ENCODE data around the gene KDM6A.

KDM6A gene

DNA sequence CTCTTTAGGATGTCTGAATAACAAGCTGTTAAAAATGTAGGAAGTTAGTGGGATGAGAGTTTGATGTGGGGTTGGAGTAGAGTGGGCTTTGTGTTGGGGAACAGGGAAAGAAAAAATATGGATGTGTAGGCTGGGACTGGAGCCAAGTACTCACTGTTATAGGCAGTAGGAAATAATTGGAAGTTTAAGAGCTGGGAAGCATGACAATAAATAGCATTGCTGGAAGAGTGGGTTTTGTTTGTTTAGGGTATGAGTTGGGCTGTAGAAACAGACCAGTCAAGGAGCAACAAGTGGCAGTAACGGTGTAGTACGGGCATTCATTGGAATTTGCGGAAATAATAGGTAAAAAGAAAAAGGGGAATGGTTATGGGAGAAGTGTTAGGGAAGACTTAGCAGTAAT lies 81.6 kb downstream of the KDM6A start:
- Mint-ChIP-seq H3K4me1 (peaks cover 45% of the 10 kb centered on the region), H3K9me3 (no peaks in the 10 kb centered on the region), H3K36me3 (no peaks in the 10 kb centered on the region), H3K27me3 (no peaks in the 10 kb centered on the region), H3K27ac (no peak overlapping the region), H3K4me3 (no peak overlapping the region)
- no peak for ATAC-seq

DNA sequence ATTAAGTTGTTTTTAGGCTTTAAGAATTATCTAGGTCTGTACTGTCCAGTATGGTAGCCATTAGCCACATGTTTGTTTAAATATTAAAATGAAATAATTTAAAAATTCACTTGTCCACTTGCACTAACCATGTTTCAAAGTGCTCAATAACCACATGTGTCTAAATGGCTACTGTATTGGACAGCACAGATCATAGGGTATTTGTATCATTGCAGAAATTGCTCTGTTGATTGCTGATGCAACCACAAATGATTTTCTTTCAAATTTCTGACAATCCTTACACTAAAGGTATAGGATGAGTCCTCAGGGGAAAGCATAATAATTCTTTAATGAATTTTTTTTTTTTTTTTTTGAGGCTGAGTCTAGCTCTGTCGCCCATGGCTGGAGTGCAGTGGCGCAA lies 84.9 kb downstream of the KDM6A start:
- Mint-ChIP-seq H3K27me3 (no peaks in the 10 kb centered on the region), H3K4me3 (no peak overlapping the region), H3K27ac (no peak overlapping the region), H3K9me3 (no peaks in the 10 kb centered on the region), H3K36me3 (no peaks in the 10 kb centered on the region), H3K4me1 (peaks cover 38% of the 10 kb centered on the region)
- no peak for ATAC-seq

DNA sequence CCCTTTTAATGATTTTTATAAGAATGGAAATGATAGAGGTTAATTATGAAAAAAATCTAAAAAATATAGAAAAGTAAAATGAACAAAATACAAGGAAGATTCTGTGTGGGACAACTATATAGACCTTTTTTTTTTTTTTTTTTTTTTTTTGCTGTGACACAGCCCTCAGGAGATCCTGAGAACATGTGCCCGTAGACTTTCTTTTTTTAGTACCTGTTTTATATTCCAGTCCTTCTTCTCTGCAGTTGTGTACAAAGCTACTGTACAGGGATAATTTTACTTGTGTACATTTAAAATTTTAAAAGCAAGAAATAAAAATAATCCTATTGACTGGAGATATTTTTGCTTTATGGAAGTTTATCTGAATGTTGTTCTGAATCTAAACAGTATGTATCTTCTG lies 85.5 kb downstream of the KDM6A start:
- H3K4me1 Mint-ChIP-seq: peaks cover 38% of the 10 kb centered on the region

DNA sequence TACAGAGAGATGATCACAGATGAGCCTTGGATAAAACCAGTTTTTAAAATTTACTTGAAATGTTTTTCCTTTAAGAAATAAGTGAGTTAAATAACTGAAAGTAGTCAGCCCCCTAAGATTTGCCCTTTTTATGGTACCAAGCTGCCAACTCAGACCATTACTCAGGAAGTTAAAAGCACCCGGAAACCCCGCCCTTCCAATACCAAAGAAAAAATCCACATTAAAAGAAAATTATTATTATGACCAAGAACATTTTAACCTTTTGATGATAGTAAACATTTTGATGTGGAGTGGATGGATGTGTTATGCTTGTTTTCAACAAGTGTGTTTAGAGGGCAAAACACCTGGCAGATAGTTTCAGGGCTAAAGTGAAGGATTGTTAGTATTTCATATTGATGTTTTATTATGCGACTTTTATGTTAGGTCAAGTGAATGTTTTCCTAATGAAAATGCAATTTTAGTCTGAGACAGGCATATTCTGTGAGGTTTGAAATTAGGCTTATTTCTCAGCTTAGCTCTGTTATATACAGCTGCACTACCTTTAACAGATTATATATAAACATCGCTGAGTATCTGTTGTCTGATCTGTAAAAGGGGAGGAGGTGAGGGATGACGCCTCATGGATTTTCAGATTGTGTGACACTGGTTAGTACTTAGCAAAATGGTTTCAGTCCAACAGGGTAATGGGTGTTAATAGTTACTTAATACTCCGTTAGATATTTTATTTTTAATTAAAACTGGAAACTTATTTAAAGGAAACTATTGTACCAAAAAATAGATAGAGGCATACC lies 89.0 kb downstream of the KDM6A start:
- no peaks in the 10 kb centered on the region for H3K27me3 Mint-ChIP-seq
- H3K4me1 Mint-ChIP-seq: peaks cover 27% of the 10 kb centered on the region
- peaks cover 3% of the 10 kb centered on the region for H3K9me3 Mint-ChIP-seq
- no peak overlapping the region for H3K4me3 Mint-ChIP-seq
- ATAC-seq: no peak
- H3K27ac Mint-ChIP-seq: no peak overlapping the region
- peaks cover 24% of the 10 kb centered on the region for H3K36me3 Mint-ChIP-seq

More for the DNA sequence above, 85.5 kb downstream of the KDM6A start:
- no peak for ATAC-seq
- Mint-ChIP-seq H3K36me3 (peaks cover 6% of the 10 kb centered on the region), H3K9me3 (no peaks in the 10 kb centered on the region), H3K27me3 (no peaks in the 10 kb centered on the region), H3K27ac (no peak overlapping the region), H3K4me3 (no peak overlapping the region)

DNA sequence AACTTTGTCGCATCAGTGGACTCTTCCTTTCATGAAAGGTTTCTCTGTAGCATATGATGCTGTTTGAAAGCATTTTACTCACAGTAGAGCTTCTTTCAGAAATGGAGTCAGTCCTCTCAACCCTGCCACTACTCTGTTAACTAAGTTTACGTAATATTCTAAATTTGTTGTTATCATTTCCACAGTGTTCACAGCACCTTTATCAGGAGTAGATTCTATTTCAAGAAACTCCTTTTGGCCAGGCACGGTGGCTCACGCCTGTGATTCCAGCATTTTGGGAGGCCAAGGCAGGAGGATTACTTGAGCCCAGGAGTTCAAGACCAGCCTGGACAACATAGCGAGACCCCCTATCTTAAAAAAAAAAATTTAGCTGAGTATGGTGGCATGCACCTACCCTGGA lies 90.0 kb downstream of the KDM6A start:
- Mint-ChIP-seq H3K27ac (no peak overlapping the region), H3K4me3 (no peak overlapping the region), H3K4me1 (peaks cover 36% of the 10 kb centered on the region), H3K27me3 (no peaks in the 10 kb centered on the region), H3K9me3 (peaks cover 5% of the 10 kb centered on the region), H3K36me3 (peaks cover 28% of the 10 kb centered on the region)
- no peak for ATAC-seq

DNA sequence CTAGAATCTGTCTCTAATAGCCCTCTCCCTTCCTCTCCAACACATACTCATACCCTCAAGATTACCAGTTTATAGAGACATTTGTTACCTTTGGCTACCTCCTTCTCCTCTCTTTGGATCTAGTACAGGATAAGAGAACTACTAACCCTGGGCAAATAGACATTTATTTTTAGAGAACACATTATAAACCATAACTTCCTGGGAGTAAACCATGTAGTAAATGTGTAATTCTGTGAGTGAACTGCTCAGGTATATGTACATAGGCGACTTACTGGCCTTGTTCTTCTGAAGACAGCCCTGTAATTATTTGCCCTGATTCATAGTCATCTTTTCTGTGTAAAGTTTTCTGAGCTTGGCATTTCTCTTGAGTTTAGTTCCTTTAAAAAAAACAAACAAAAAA lies 94.2 kb downstream of the KDM6A start:
- Mint-ChIP-seq H3K4me1 (peaks cover 25% of the 10 kb centered on the region), H3K36me3 (peaks cover 36% of the 10 kb centered on the region), H3K4me3 (no peak overlapping the region), H3K27me3 (no peaks in the 10 kb centered on the region), H3K9me3 (peaks cover 5% of the 10 kb centered on the region), H3K27ac (no peak overlapping the region)
- ATAC-seq: no peak

DNA sequence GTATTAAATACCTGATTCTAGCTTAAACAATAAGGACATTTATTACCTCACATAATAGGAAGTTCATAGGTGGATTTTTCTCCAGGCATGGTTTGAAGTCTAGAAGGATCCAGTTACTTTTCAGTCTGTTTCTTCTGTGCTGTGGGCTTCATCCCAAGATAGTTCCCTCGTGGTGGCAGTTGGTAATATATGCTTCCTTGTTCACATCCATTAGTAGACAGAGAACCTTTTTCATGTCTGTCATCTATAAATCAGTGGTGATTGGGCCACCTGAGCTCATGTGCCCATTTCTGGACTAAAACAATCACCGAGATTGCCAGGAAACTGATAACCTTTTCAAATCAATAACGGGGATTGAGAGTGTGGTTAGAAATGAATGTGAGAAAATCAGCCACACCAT lies 97.7 kb downstream of the KDM6A start:
- no peak overlapping the region for H3K4me3 Mint-ChIP-seq
- peaks cover 32% of the 10 kb centered on the region for H3K4me1 Mint-ChIP-seq

DNA sequence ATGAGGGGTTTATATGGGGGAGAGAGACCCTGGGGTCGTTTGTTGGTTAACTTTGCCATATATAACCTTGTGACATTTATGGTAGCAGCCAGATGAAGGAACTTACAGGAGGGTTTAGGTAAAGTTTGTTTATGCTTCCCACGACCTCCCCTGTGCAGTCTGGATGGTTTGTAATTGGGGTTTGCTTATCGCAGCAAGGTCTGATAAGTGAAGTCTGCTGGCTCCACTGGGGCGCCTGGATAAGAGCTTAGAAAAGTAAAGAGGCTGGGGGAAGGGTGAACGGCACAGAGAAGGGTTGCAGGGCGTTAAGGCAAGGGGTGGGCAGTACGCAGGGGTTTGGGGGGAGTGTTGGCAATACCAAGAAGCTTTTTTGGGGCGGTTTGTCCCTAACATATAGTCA lies 98.7 kb downstream of the KDM6A start:
- Mint-ChIP-seq H3K4me1 (peaks cover 27% of the 10 kb centered on the region), H3K9me3 (peaks cover 5% of the 10 kb centered on the region), H3K36me3 (peaks cover 45% of the 10 kb centered on the region), H3K27me3 (no peaks in the 10 kb centered on the region), H3K27ac (no peak overlapping the region), H3K4me3 (no peak overlapping the region)
- no peak for ATAC-seq

More for the DNA sequence above, 97.7 kb downstream of the KDM6A start:
- no peak for ATAC-seq
- H3K27ac Mint-ChIP-seq: no peak overlapping the region
- H3K36me3 Mint-ChIP-seq: peaks cover 46% of the 10 kb centered on the region
- peaks cover 7% of the 10 kb centered on the region for H3K9me3 Mint-ChIP-seq
- no peaks in the 10 kb centered on the region for H3K27me3 Mint-ChIP-seq

DNA sequence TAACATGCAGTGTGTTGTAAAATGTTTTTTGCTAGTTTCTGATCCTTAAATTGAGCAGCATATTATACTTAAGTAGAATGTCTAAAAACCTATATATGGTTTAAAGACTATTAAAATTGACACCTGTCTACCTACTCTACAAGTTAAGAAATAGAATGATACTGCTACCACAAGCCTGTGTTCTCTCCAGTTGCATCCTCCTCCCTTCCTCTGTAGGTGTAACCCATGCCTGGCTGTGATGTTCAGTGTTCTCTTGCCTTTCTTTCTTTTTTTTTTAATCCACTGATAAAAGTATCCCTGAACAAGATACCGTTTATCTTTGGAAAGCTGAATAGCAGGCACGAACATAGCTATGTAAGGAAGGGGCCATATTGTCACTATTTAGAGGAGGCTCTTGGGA lies 99.1 kb downstream of the KDM6A start:
- Mint-ChIP-seq H3K4me3 (no peak overlapping the region), H3K27me3 (no peaks in the 10 kb centered on the region), H3K27ac (no peak overlapping the region), H3K36me3 (peaks cover 41% of the 10 kb centered on the region), H3K9me3 (peaks cover 3% of the 10 kb centered on the region), H3K4me1 (peaks cover 22% of the 10 kb centered on the region)
- no peak for ATAC-seq

DNA sequence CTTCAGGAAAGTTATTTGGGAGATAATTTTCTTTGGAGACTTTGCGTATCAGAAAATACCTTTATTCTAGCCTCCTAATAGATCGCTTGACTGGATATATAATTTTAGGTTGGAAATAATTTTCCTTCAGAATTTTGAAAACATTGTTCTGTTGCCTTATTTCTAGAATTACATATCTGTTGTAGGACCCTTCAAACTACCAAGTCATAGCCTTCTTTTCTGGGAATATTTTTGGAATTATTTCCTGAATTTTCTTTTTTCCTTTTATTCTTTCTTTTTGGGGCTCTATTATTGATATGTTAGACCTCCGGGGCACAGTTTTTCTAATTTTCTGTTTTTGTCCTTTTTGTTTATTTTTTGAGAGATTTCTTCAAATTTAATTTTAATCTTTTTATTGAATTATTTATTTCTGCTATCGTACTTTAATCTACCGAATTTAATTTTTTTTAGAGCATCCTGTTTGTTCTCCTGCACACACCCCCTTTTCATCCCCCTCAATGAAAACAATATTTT lies 100.5 kb downstream of the KDM6A start:
- Mint-ChIP-seq H3K4me1 (peaks cover 14% of the 10 kb centered on the region), H3K9me3 (peaks cover 2% of the 10 kb centered on the region), H3K27me3 (no peaks in the 10 kb centered on the region), H3K4me3 (no peak overlapping the region), H3K27ac (no peak overlapping the region), H3K36me3 (peaks cover 38% of the 10 kb centered on the region)
- ATAC-seq: no peak

DNA sequence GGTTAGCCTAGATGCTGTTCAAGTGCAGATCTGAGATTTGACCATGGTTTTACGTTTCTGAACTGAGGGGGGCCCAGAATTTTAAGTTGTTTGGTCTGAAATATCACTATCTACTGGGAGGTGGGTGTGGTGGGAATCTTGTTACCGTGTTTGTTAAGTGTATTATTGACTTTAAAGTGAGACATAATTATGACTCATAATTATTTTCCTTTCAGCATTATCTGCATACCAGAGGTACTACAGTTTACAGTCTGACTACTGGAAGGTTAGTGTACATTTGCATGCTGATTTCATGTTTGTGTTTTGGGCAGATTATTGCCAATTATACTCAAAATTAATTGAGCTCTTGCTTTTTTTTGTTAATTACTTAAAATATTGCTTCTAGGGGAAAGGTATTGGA lies 101.5 kb downstream of the KDM6A start:
- no peak for ATAC-seq
- H3K9me3 Mint-ChIP-seq: peaks cover 2% of the 10 kb centered on the region
- H3K4me3 Mint-ChIP-seq: no peak overlapping the region
- no peak overlapping the region for H3K27ac Mint-ChIP-seq
- no peaks in the 10 kb centered on the region for H3K27me3 Mint-ChIP-seq
- H3K4me1 Mint-ChIP-seq: peaks cover 20% of the 10 kb centered on the region
- peaks cover 47% of the 10 kb centered on the region for H3K36me3 Mint-ChIP-seq

DNA sequence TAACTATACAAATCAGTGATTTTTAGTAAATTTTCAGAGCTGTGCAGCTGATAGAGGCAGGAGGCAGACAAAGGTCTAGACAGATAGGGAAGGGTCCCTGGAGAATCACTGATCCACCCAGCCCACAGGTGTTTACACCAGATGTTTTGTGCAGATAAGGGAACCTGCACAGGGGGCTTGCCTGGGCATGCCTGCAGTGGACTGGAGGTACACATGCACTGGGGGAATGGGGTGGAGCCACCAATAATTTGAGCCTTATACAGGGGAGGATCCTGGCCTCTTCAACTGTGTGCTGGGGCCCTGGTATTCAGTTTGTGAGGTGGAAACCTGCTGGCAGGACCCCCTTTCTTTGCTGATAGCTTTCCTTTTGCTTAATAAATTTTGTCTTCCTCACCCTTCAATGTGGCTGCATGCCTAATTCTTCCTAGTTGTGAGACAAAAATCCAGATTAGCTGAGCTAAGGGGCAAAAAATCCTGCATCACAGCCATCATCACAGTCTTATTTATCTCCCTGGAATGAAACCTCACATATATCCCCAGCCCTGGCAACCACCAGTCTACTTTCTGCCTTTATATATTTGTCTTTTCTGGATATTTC lies 102.8 kb downstream of the KDM6A start:
- no peak overlapping the region for H3K4me3 Mint-ChIP-seq
- H3K36me3 Mint-ChIP-seq: peaks cover 48% of the 10 kb centered on the region
- no peaks in the 10 kb centered on the region for H3K27me3 Mint-ChIP-seq
- no peak overlapping the region for H3K27ac Mint-ChIP-seq
- ATAC-seq: no peak
- peaks cover 21% of the 10 kb centered on the region for H3K4me1 Mint-ChIP-seq
- peaks cover 2% of the 10 kb centered on the region for H3K9me3 Mint-ChIP-seq

DNA sequence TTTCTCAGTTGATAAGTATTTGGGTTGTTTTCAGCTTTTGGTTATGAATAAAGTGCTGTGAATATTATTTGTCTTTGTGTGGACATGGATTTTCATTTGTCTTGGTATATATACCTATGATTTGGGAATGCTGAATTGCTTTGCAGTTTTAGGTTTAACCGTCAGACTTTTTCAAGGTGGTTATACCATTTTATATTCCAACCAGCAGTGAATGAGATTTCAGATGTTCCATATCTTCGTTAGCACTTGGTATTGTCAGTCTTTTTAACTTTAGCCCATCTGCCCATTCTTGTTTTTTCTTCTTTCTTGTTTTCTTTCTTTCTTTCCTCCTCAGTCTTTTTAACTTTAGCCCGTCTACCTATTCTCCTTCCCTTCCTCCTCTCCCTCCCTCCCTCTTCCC lies 106.0 kb downstream of the KDM6A start:
- peaks cover 29% of the 10 kb centered on the region for H3K36me3 Mint-ChIP-seq
- no peak for ATAC-seq
- H3K4me3 Mint-ChIP-seq: no peak overlapping the region
- H3K27ac Mint-ChIP-seq: no peak overlapping the region
- H3K27me3 Mint-ChIP-seq: no peaks in the 10 kb centered on the region
- peaks cover 12% of the 10 kb centered on the region for H3K4me1 Mint-ChIP-seq
- H3K9me3 Mint-ChIP-seq: no peaks in the 10 kb centered on the region

DNA sequence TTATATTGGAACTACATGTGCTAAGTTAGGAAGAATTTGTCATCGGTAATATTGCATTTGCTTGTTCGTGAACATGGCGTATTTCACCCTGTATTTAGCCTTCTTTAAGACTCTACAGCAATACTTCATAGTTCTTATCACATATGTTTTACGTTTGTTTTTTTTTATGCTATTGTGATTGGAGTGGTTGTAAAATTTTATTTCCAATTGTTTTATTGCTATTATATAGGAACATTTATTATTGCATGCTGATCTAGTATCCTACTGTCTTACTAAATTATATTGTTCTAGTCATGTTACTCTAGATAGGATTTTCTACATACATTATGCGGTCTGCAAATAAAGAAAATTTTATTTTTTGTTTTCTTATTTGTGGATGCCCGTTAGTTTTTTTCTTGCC lies 107.4 kb downstream of the KDM6A start:
- ATAC-seq: no peak
- Mint-ChIP-seq H3K36me3 (peaks cover 16% of the 10 kb centered on the region), H3K27ac (no peak overlapping the region), H3K4me1 (peaks cover 7% of the 10 kb centered on the region), H3K9me3 (no peaks in the 10 kb centered on the region), H3K27me3 (no peaks in the 10 kb centered on the region), H3K4me3 (no peak overlapping the region)

DNA sequence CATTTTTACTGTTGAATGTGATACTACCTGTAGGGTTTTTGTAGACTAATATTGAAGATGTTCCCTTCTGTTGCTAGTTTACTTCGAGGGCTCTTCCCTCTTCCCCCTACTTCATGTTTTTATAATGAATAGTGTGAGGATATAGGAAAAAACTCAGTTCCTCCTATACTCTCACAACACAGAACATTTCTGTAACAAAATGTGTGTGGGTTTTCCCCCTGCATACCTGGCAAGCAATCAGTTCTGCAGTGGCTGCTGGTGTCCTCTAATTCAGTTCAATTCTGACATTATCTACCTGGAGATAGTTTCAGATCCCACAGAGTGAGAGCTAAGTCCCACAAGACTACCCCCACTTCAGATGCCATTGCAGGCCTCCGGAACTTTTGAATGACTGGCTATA lies 107.9 kb downstream of the KDM6A start:
- no peak for ATAC-seq
- Mint-ChIP-seq H3K36me3 (peaks cover 13% of the 10 kb centered on the region), H3K27me3 (no peaks in the 10 kb centered on the region), H3K27ac (no peak overlapping the region), H3K4me3 (no peak overlapping the region), H3K9me3 (no peaks in the 10 kb centered on the region), H3K4me1 (peaks cover 7% of the 10 kb centered on the region)

All from stimulated activated memory B cell treated with anti-CD40 and anti-IgM and Interleukin-4, amounts not matched to agents 10 μg/mL and 1 μg/mL and 100 μg/mL, for 72 hours (primary cell).